ENCODE data around the gene BTNL3.
"Not testable (repeated sequence)": the region's sequence is repeated elsewhere in the genome, so short reads cannot be mapped to it uniquely, and the experiment has no call there.

Gene BTNL3

DNA sequence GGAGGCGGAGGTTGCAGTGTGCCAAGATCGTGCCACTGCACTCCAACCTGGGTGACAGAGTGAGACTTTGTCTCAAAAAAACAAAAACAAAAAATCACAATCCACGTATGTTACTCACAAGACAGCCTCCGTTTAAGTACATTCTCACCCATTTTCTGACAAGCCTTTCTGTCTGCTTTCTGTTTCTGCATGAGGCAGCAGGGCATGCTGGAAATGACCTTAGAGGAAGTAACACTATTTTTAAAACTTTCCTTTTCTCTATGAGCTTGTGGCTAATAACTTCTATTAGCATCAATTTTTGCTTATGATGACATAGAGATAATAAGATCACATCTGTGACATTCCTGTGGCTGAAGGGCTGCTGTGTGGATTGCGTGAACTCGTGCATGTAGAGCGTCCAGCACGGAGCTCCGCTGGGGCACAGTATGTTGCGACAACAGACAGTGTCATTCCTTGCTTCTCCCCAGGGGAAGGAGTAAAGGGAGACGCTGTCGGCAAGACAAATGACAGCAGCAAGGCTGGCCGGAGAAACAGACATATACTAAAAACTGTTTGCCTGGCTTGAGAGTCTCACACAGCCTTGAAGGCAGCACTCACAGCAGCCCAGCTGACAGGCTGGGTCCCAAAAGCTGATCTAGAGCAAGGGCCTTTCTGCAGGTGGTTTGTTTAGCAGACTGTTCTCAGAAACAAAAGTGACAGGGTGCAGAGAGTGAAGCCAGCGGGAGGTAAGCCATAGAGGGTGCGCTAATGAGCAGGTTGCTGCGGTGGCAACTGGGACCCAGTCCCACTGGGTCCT lies 1.6 kb downstream of the BTNL3 start:
- TF ChIP-seq CTCF (IDR thresholded peaks at IDR 0.05): no peak
- no peak overlapping the region for H3K27ac ChIP-seq
- no peak for DNase-seq (ENCODE audit: low spot score)
- no peak overlapping the region for H3K4me3 ChIP-seq

DNA sequence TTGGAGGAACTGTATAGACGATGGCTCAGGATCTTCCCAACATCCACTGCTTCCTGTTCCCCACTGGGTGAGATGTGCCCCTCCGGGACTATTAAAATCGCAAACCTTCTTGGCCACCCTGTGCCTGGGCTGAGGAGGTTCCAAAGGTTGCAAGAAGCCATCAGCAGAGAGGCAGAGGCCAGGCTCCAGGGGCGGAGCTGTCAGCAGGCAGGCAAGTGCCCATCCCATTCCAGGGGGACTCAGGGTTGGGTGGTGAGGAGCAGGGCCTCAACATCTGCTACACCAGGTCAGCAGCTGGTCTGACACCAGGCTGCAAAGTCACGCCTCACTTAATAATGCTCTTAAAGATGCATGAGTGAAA lies 2.2 kb downstream of the BTNL3 start:
- Histone ChIP-seq H3K4me3 (no peak overlapping the region), H3K27ac (no peak overlapping the region)
- no peak for DNase-seq (ENCODE audit: low spot score)
- no peak for TF ChIP-seq CTCF (IDR thresholded peaks at IDR 0.05)

- H3K4me3 ChIP-seq: no peak overlapping the region
- TF ChIP-seq CTCF (IDR thresholded peaks at IDR 0.05): no peak
- DNase-seq (ENCODE audit: low spot score): no peak
- H3K27ac ChIP-seq: no peak overlapping the region
These were observed 13.3 kb downstream of the BTNL3 start for GRCh38 chr5:181001947-181002346.

GRCh38 chr5:181005791-181006190 lies 17.1 kb downstream of the BTNL3 start:
- no peak for TF ChIP-seq CTCF (IDR thresholded peaks at IDR 0.05)
- Histone ChIP-seq H3K4me3 (no peak overlapping the region), H3K27ac (no peak overlapping the region)
- no peak for DNase-seq (ENCODE audit: low spot score)

DNA sequence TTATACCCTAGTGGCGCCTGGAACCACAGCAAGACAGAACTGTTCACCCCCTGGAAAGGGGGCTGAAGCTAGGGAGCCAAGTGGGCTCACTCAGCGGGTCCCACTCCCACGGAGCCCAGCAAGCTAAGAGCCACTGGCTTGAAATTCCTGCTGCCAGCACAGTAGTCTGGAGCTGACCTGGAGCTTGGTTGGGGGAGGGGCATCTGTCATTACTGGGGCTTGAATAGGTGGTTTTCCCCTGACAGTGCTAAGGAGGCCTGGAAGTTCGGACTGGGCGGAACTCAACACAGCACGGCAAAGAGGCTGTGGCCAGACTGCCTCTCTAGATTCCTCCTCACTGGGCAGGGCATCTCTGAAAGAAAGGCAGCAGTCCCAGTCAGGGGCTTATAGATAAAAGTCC lies 19.5 kb downstream of the BTNL3 start:
- no peak overlapping the region for H3K4me3 ChIP-seq
- TF ChIP-seq CTCF (IDR thresholded peaks at IDR 0.05): no peak
- no peak overlapping the region for H3K27ac ChIP-seq
- no peak for DNase-seq (ENCODE audit: low spot score)

DNA sequence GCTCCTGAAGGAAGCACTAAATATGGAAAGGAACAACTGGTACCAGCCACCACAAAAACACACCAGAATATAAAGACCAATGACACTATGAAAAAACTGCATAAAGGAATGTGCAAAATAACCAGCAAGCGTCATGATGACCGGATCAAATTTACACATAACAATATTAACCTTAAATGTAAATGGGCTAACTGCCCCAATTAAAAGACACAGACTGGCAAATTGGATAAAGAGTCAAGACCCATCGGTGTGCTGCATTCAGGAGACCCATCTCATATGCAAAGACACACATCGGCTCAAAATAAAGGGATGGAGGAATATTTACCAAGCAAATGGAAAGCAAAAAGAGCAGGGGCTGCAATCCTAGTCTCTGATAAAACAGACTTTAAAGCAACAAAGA lies 21.4 kb downstream of the BTNL3 start:
- H3K27ac ChIP-seq; DNase-seq (ENCODE audit: low spot score); H3K4me3 ChIP-seq: not testable (repeated sequence)

- H3K4me3 ChIP-seq; H3K27ac ChIP-seq; DNase-seq (ENCODE audit: low spot score): not testable (repeated sequence)
These were observed 26.0 kb downstream of the BTNL3 start for GRCh38 chr5:181014654-181015053.

- H3K4me3 ChIP-seq; DNase-seq (ENCODE audit: low spot score): not testable (repeated sequence)
These were observed 28.8 kb downstream of the BTNL3 start for GRCh38 chr5:181017448-181017847.

GRCh38 chr5:181020688-181021087 lies 32.0 kb downstream of the BTNL3 start:
- Histone ChIP-seq H3K27ac (no peak overlapping the region), H3K4me3 (no peak overlapping the region)
- no peak for TF ChIP-seq CTCF (IDR thresholded peaks at IDR 0.05)
- no peak for DNase-seq (ENCODE audit: low spot score)

More at GRCh38 chr5:181017448-181017847, 28.8 kb downstream of the BTNL3 start:
- H3K27ac ChIP-seq: not testable (repeated sequence)
